Liver (tissue), 9 donors: ENCODE measurements around the gene UPK1A. TPM values are rescaled to one million over a fixed set of nuclear protein-coding genes. Genes with fewer than 3 reads are reported as not detected.

ENCODE experiments used
- DNase-seq: peaks from one replicate; pipeline ENCODE4 v3.0.0-alpha.2; 2017; ENCODE audit warnings: low spot score
- H3K27ac ChIP-seq, 2 donors: one replicate each; pipeline ENCODE4 v1.7.0; 2013; ENCODE audit warnings: inconsistent platforms in 2 of 2, low read length in 2 of 2, control low read depth in 1 of 2, low read depth in 1 of 2, mild to moderate bottlenecking in 1 of 2
- H3K27me3 ChIP-seq, 4 donors: one replicate each; pipeline versions ENCODE4 v1.6.1 to v1.7.0; 2013; ENCODE audit warnings: low read length in 3 of 4, inconsistent platforms in 1 of 4, mild to moderate bottlenecking in 1 of 4, moderate library complexity in 1 of 4; ENCODE audit not compliant: control insufficient read depth in 4 of 4, insufficient read depth in 4 of 4
- H3K36me3 ChIP-seq, 4 donors: one replicate each; pipeline versions ENCODE4 v1.6.1 to v1.7.0; 2013; ENCODE audit warnings: low read length in 3 of 4, mild to moderate bottlenecking in 3 of 4, low read depth in 1 of 4, moderate library complexity in 1 of 4; ENCODE audit not compliant: control insufficient read depth in 4 of 4, insufficient read depth in 3 of 4
- H3K4me1 ChIP-seq, 4 donors: one replicate each; pipeline versions ENCODE4 v1.6.1 to v1.7.0; 2013; ENCODE audit warnings: low read length in 3 of 4, mild to moderate bottlenecking in 3 of 4, moderate library complexity in 1 of 4; ENCODE audit not compliant: control insufficient read depth in 4 of 4, insufficient read depth in 4 of 4
- H3K4me3 ChIP-seq, 3 donors: one replicate each; pipeline versions ENCODE4 v1.6.1 to v1.7.0; 2013; ENCODE audit warnings: low read length in 3 of 3, control low read depth in 1 of 3, low read depth in 1 of 3, mild to moderate bottlenecking in 1 of 3
- H3K9ac ChIP-seq, 2 donors: one replicate each; pipeline ENCODE4 v1.7.0; 2013; ENCODE audit warnings: low read length in 2 of 2, mild to moderate bottlenecking in 2 of 2, moderate library complexity in 2 of 2, control low read depth in 1 of 2, low read depth in 1 of 2
- H3K9me3 ChIP-seq, 4 donors: one replicate each; pipeline versions ENCODE4 v1.6.1 to v1.7.0; 2013; ENCODE audit warnings: low read length in 3 of 4; ENCODE audit not compliant: control insufficient read depth in 4 of 4
- EGR1 ChIP-seq, 2 donors: IDR thresholded peaks; 2 replicates each; pipeline ENCODE4 v1.6.1; 2016 to 2018; ENCODE audit warnings: antibody characterized with exemption in 2 of 2, low read depth in 2 of 2
- FOXA1 ChIP-seq: IDR thresholded peaks from 2 replicates; pipeline ENCODE4 v1.6.1; 2016; ENCODE audit warnings: antibody characterized with exemption
- FOXA2 ChIP-seq: IDR thresholded peaks from 2 replicates; pipeline ENCODE4 v1.6.1; 2016; ENCODE audit warnings: antibody characterized with exemption
- GABPA ChIP-seq, 2 donors: IDR thresholded peaks in 1 of 2; conservative IDR thresholded peaks in 1 of 2; 2 replicates each; pipeline ENCODE4 v1.6.1; 2016; ENCODE audit warnings: antibody characterized with exemption in 2 of 2, mild to moderate bottlenecking in 1 of 2, moderate library complexity in 1 of 2
- HNF4A ChIP-seq, 2 donors: conservative IDR thresholded peaks; 2 replicates each; pipeline ENCODE4 v1.6.1; 2016; ENCODE audit warnings: antibody characterized with exemption in 2 of 2, mild to moderate bottlenecking in 2 of 2
- HNF4G ChIP-seq: IDR thresholded peaks from 2 replicates; pipeline ENCODE4 v1.6.1; 2016; ENCODE audit warnings: antibody characterized with exemption
- JUND ChIP-seq, 2 donors: IDR thresholded peaks; 2 replicates each; pipeline ENCODE4 v1.6.1; 2016; ENCODE audit warnings: antibody characterized with exemption in 2 of 2
- NR2F2 ChIP-seq: IDR thresholded peaks from 2 replicates; pipeline ENCODE4 v1.6.1; 2016; ENCODE audit warnings: antibody characterized with exemption
- RAD21 ChIP-seq, 2 donors: IDR thresholded peaks; 2 replicates each; pipeline ENCODE4 v1.6.1; 2016; ENCODE audit warnings: antibody characterized with exemption in 2 of 2, mild to moderate bottlenecking in 2 of 2
- RXRA ChIP-seq, 2 donors: IDR thresholded peaks; 2 replicates each; pipeline ENCODE4 v1.6.1; 2017 to 2018; ENCODE audit warnings: antibody characterized with exemption in 2 of 2, mild to moderate bottlenecking in 1 of 2
- SP1 ChIP-seq: IDR thresholded peaks from 2 replicates; pipeline ENCODE4 v1.6.1; 2018; ENCODE audit warnings: antibody characterized with exemption, mild to moderate bottlenecking
- TAF1 ChIP-seq: conservative IDR thresholded peaks from 2 replicates; pipeline ENCODE4 v1.6.1; 2016; ENCODE audit warnings: antibody characterized with exemption, mild to moderate bottlenecking
- YY1 ChIP-seq: IDR thresholded peaks from 2 replicates; pipeline ENCODE4 v1.6.1; 2016; ENCODE audit warnings: antibody characterized with exemption, mild to moderate bottlenecking
- WGBS: extraction: QIAGEN DNeasy Blood & Tissue Kit; methylation state at CpG from one replicate; pipeline ENCODE4 v1.1.7; 2013; 5-methylcytosine and 5-hydroxymethylcytosine counted together
- polyA plus RNA-seq, 2 donors: library from polyadenylated mRNA; stranded (reverse) in 1 of 2; unstranded in 1 of 2; fragments of 200-250 nt in 1 of 2; fragments of >200 nt in 1 of 2; fragmentation: Nextera tagmentation in 1 of 2; extraction: Ambion mirVana in 1 of 2; gene quantifications; one replicate each; pipeline versions ENCODE4 v1.2.1 to v1.2.3, GENCODE V29; 2013 to 2015
- total RNA-seq, 2 donors: library from RNA; depleted of rRNA; stranded (reverse); fragments of >200 nt; gene quantifications; one replicate each; pipeline ENCODE4 v1.2.3, GENCODE V29; 2014
- TF ChIP-seq, protein P1 (sequence below): IDR thresholded peaks from 2 replicates; pipeline ENCODE4 v1.6.1; 2016; ENCODE audit warnings: antibody characterized with exemption
- TF ChIP-seq, protein P2 (sequence below): IDR thresholded peaks from 2 replicates; pipeline ENCODE4 v1.6.1; 2016; ENCODE audit warnings: antibody characterized with exemption
- TF ChIP-seq, protein P3 (sequence below): IDR thresholded peaks from 2 replicates; pipeline ENCODE4 v1.6.1; 2016; ENCODE audit warnings: antibody characterized with exemption
- TF ChIP-seq, protein P4 (sequence below): IDR thresholded peaks from 2 replicates; pipeline ENCODE4 v1.6.1; 2016; ENCODE audit warnings: antibody characterized with exemption, mild to moderate bottlenecking
- TF ChIP-seq, protein P5 (sequence below): fragments of 150-350 bp; IDR thresholded peaks from 2 replicates; pipeline ENCODE4 v1.5.1; 2017; ENCODE audit warnings: improper control_type of control experiment, low read depth, low read length; ENCODE audit not compliant: missing input control
- donor health status: healthy.
- donor health status: healthy.
- donor health status: healthy.
- donor health status: healthy.
- donor health status: healthy.

The UPK1A gene
- total and polyA plus RNA-seq, 4 donors = 0.10 to 0.56 TPM; not detected in 2

DNA sequence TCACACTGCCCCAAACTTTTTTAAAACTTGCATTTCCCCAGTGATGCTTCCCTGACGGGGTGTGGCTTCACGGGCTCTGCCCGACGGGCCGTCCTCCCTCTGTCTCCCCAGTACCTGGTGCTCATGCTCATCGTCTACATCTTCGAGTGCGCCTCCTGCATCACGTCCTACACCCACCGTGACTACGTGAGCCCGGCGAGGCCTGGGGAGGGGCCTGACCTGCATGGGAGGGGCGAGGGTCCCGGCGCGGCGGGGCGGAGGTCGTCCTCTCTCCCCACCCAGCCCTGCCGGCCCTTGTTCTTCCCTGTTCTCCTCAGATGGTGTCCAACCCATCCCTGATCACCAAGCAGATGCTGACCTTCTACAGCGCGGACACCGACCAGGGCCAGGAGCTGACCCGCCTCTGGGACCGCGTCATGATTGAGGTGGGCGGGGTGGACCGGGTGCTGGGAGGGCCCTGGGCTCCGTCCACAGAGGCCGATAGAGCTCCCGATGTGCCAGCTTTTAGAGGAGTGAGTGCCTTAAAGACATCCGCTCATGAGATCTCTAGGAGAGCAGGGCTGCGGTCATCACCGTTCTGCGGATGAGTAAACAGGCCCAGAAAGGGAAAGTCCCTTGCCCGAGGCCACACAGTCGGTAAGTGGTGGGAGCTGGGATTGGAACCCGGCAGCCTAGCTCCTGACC lies 6.9 kb downstream of the UPK1A start:
- H3K4me3 ChIP-seq = peak overlapping the region in 1 of 3 donors; percentile 17
- H3K27me3 ChIP-seq = no peaks in the 10 kb centered on the region
- H3K36me3 ChIP-seq = no peaks in the 10 kb centered on the region
- WGBS = 9% methylated on average over 39 of the region's 39 CpGs
- H3K4me1 ChIP-seq = peaks cover 0 to 6% (median 2%) of the 10 kb centered on the region in 4 donors
- no peak overlapping the region for H3K9ac ChIP-seq
- no peak overlapping the region for H3K27ac ChIP-seq
- H3K9me3 ChIP-seq = no peaks in the 10 kb centered on the region
- DNase-seq = peak; percentile 47
- no peak for TF ChIP-seq EGR1 (IDR thresholded peaks at IDR 0.05; ENCODE audit: low read depth in 2 of 2)
- TF ChIP-seq HNF4A (conservative IDR thresholded peaks at IDR 0.05) = no peak
- TF ChIP-seq HNF4G = no peak
- TF ChIP-seq RAD21 (IDR thresholded peaks at IDR 0.05) = no peak
- TF ChIP-seq FOXA2 = no peak
- TF ChIP-seq, protein P1, sequence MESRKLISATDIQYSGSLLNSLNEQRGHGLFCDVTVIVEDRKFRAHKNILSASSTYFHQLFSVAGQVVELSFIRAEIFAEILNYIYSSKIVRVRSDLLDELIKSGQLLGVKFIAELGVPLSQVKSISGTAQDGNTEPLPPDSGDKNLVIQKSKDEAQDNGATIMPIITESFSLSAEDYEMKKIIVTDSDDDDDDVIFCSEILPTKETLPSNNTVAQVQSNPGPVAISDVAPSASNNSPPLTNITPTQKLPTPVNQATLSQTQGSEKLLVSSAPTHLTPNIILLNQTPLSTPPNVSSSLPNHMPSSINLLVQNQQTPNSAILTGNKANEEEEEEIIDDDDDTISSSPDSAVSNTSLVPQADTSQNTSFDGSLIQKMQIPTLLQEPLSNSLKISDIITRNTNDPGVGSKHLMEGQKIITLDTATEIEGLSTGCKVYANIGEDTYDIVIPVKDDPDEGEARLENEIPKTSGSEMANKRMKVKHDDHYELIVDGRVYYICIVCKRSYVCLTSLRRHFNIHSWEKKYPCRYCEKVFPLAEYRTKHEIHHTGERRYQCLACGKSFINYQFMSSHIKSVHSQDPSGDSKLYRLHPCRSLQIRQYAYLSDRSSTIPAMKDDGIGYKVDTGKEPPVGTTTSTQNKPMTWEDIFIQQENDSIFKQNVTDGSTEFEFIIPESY = no peak
- TF ChIP-seq RXRA (IDR thresholded peaks at IDR 0.05) = no peak
- TF ChIP-seq FOXA1 = no peak
- no peak for TF ChIP-seq TAF1
- TF ChIP-seq JUND (IDR thresholded peaks at IDR 0.05) = no peak
- TF ChIP-seq YY1 = no peak
- TF ChIP-seq GABPA (IDR thresholded peaks at IDR 0.05 in 1 of 2, conservative IDR thresholded peaks at IDR 0.05 in 1 of 2) = no peak
- no peak for TF ChIP-seq NR2F2
- TF ChIP-seq, protein P2, sequence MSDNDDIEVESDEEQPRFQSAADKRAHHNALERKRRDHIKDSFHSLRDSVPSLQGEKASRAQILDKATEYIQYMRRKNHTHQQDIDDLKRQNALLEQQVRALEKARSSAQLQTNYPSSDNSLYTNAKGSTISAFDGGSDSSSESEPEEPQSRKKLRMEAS = no peak
- TF ChIP-seq, protein P3, sequence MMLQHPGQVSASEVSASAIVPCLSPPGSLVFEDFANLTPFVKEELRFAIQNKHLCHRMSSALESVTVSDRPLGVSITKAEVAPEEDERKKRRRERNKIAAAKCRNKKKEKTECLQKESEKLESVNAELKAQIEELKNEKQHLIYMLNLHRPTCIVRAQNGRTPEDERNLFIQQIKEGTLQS = no peak
- TF ChIP-seq SP1 = no peak
- TF ChIP-seq, protein P4, sequence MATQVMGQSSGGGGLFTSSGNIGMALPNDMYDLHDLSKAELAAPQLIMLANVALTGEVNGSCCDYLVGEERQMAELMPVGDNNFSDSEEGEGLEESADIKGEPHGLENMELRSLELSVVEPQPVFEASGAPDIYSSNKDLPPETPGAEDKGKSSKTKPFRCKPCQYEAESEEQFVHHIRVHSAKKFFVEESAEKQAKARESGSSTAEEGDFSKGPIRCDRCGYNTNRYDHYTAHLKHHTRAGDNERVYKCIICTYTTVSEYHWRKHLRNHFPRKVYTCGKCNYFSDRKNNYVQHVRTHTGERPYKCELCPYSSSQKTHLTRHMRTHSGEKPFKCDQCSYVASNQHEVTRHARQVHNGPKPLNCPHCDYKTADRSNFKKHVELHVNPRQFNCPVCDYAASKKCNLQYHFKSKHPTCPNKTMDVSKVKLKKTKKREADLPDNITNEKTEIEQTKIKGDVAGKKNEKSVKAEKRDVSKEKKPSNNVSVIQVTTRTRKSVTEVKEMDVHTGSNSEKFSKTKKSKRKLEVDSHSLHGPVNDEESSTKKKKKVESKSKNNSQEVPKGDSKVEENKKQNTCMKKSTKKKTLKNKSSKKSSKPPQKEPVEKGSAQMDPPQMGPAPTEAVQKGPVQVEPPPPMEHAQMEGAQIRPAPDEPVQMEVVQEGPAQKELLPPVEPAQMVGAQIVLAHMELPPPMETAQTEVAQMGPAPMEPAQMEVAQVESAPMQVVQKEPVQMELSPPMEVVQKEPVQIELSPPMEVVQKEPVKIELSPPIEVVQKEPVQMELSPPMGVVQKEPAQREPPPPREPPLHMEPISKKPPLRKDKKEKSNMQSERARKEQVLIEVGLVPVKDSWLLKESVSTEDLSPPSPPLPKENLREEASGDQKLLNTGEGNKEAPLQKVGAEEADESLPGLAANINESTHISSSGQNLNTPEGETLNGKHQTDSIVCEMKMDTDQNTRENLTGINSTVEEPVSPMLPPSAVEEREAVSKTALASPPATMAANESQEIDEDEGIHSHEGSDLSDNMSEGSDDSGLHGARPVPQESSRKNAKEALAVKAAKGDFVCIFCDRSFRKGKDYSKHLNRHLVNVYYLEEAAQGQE = no peak
- TF ChIP-seq, protein P5, sequence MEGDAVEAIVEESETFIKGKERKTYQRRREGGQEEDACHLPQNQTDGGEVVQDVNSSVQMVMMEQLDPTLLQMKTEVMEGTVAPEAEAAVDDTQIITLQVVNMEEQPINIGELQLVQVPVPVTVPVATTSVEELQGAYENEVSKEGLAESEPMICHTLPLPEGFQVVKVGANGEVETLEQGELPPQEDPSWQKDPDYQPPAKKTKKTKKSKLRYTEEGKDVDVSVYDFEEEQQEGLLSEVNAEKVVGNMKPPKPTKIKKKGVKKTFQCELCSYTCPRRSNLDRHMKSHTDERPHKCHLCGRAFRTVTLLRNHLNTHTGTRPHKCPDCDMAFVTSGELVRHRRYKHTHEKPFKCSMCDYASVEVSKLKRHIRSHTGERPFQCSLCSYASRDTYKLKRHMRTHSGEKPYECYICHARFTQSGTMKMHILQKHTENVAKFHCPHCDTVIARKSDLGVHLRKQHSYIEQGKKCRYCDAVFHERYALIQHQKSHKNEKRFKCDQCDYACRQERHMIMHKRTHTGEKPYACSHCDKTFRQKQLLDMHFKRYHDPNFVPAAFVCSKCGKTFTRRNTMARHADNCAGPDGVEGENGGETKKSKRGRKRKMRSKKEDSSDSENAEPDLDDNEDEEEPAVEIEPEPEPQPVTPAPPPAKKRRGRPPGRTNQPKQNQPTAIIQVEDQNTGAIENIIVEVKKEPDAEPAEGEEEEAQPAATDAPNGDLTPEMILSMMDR = no peak
